Esophagus muscularis mucosa (tissue), 4 donors: Measurements from ENCODE around the gene CDH4. TPM values are rescaled to one million over a fixed set of nuclear protein-coding genes. Genes with fewer than 3 reads are reported as not detected.

Source experiments
- DNase-seq: peaks from one replicate; pipeline ENCODE4 v3.0.0-alpha.2; 2017; ENCODE audit errors: extremely low spot score
- H3K27ac ChIP-seq, 4 donors: fragments of 200-600 bp; sonication (generic); replicated peaks in 1 of 4; 1 replicate in 3 of 4; 2 replicates in 1 of 4; pipeline ENCODE4 v1.5.1; 2016 to 2019; ENCODE audit warnings: mild to moderate bottlenecking in 1 of 4
- H3K27me3 ChIP-seq, 4 donors: fragments of 200-600 bp; sonication (generic); one replicate each; pipeline versions ENCODE4 v1.5.1 to v1.6.0; 2016 to 2019
- H3K36me3 ChIP-seq, 4 donors: fragments of 200-600 bp; sonication (generic); one replicate each; pipeline ENCODE4 v1.5.1; 2016 to 2019
- H3K4me1 ChIP-seq, 4 donors: fragments of 200-600 bp; sonication (generic); one replicate each; pipeline ENCODE4 v1.5.1; 2016 to 2019
- H3K4me3 ChIP-seq, 4 donors: fragments of 200-600 bp; sonication (generic); 1 replicate in 2 of 4; 2 replicates in 2 of 4; pipeline ENCODE4 v1.5.1; 2016 to 2019; ENCODE audit warnings: mild to moderate bottlenecking in 4 of 4, moderate library complexity in 1 of 4
- H3K9me3 ChIP-seq, 4 donors: fragments of 200-600 bp; sonication (generic); 1 replicate in 3 of 4; 2 replicates in 1 of 4; pipeline ENCODE4 v1.5.1; 2016 to 2019
- CTCF ChIP-seq, 3 experiments: fragments of 200-600 bp in 2 of 3; fragments of 450-650 bp in 1 of 3; sonication (generic) in 2 of 3; IDR thresholded peaks; one replicate each; pipeline ENCODE4 v1.5.1; 2017 to 2019; ENCODE audit warnings: antibody characterized with exemption in 3 of 3, mild to moderate bottlenecking in 2 of 3, moderate library complexity in 1 of 3
- EP300 ChIP-seq: sonication (generic); formaldehyde crosslinking; IDR thresholded peaks from one replicate; pipeline ENCODE4 v1.6.1; 2017; ENCODE audit warnings: antibody characterized with exemption
- POLR2A ChIP-seq: fragments of 450-650 bp; IDR thresholded peaks from one replicate; pipeline ENCODE4 v1.6.1; 2017; ENCODE audit warnings: antibody characterized with exemption, moderate library complexity, mild to moderate bottlenecking, low read depth
- POLR2AphosphoS5 ChIP-seq, 2 donors: sonication (generic); formaldehyde crosslinking; IDR thresholded peaks; one replicate each; pipeline ENCODE4 v1.6.1; 2017; ENCODE audit warnings: antibody characterized with exemption in 2 of 2
- WGBS: methylation state at CpG from one replicate; pipeline ENCODE4 v1.1.5; 2018; 5-methylcytosine and 5-hydroxymethylcytosine counted together
- intact Hi-C: fragments of 100-400 bp; cut with DNase I; formaldehyde crosslinking; loops from one replicate; pipeline ENCODE4 v1.15.1; 2023
- total RNA-seq, 4 donors: library from RNA; depleted of rRNA; stranded (reverse); fragments of >200 nt; gene quantifications; one replicate each; pipeline versions ENCODE4 v1.1.0 to v1.2.1, GENCODE V29; 2016

Gene CDH4
- total RNA-seq, 4 donors from 2014 or later: 0.42 to 1.3 (median 0.48) TPM

DNA sequence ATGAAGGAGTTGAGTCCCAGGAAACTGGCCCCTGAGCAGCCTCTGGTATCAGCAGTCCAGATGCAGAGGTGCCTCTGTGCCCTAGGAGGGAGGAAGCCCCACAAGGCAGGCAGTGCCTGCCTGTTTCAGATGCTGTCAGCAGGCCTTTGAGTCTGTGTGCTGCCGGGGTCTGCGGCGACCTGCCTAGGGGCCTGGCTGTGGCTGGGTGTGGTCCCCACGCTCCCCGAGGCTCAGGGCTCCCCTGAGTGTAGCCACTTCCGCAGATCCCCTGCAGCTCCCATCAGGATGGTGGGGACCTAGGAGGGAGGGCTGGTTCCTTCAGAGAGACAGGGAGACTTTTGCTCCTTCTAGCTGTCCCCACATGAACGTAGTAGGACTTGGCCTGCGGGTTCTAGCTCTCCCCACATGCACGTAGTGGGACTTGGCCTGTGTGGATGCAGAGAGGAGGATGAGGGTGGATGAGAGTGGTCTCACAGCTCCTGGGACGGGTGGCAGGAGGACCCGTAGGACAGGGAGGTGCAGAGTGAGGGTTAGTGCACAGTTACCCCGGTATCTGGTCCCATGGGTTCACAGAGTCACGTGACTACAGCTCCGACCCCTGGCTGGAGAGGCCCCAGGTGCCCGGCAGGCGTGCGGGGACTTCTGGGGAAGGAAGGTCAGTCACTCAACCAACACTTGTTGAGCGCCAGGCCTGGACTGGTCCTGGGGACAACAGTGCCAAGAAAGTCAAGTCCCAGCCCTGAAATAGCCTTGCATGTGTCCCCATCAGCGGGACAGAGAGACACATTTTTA lies 41.0 kb downstream of the CDH4 start:
- intact Hi-C loops: no loop called here
- Histone ChIP-seq H3K9me3 (no peaks in the 10 kb centered on the region), H3K27me3 (peaks cover 0 to 7% (median 0%) of the 10 kb centered on the region in 4 donors), H3K36me3 (no peaks in the 10 kb centered on the region), H3K27ac (no peak overlapping the region), H3K4me3 (no peak overlapping the region), H3K4me1 (no peaks in the 10 kb centered on the region)
- no peak for TF ChIP-seq POLR2AphosphoS5 (IDR thresholded peaks at IDR 0.05)
- TF ChIP-seq CTCF (IDR thresholded peaks at IDR 0.05): no peak
- no peak for TF ChIP-seq EP300
- DNase-seq: no peak
- WGBS: 85% methylated on average over 13 of the region's 19 CpGs

DNA sequence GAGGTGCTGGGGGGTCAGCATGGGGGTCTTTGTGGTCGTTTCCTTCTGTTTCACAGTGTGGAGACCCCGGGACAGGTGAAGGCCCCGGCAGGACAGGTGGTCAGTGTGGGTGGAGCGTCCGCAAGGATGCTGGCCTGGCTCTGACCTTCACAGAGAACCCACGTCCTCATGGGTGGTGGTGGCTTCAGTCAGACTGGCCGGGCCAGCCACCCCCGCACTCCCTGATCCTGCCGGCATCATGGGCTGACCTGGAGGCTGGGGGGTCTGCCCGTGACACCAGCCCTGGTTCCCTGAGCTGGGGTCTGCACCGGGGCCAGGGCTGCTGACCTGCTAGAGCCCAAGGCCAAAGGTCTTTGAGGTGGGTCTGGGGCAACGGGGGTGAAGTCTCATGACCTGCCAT lies 41.9 kb downstream of the CDH4 start:
- intact Hi-C loops: no loop called here
- WGBS: 85% methylated on average over 10 of the region's 12 CpGs

GRCh38 chr20:61295249-61295648 lies 43.2 kb downstream of the CDH4 start:
- Histone ChIP-seq H3K4me1 (no peaks in the 10 kb centered on the region), H3K27me3 (no peaks in the 10 kb centered on the region), H3K4me3 (no peak overlapping the region), H3K27ac (no peak overlapping the region), H3K9me3 (no peaks in the 10 kb centered on the region), H3K36me3 (no peaks in the 10 kb centered on the region)
- intact Hi-C loops: no loop called here
- no peak for DNase-seq
- WGBS: 88% methylated on average over 13 of the region's 13 CpGs
- no peak for TF ChIP-seq EP300
- no peak for TF ChIP-seq POLR2A
- no peak for TF ChIP-seq CTCF (IDR thresholded peaks at IDR 0.05)
- no peak for TF ChIP-seq POLR2AphosphoS5 (IDR thresholded peaks at IDR 0.05)

More for the DNA sequence above, 41.9 kb downstream of the CDH4 start:
- Histone ChIP-seq H3K4me1 (no peaks in the 10 kb centered on the region), H3K36me3 (no peaks in the 10 kb centered on the region), H3K9me3 (no peaks in the 10 kb centered on the region), H3K27me3 (no peaks in the 10 kb centered on the region), H3K4me3 (no peak overlapping the region), H3K27ac (no peak overlapping the region)
- DNase-seq: no peak
- TF ChIP-seq CTCF (IDR thresholded peaks at IDR 0.05): no peak
- no peak for TF ChIP-seq EP300

GRCh38 chr20:61295682-61296628 lies 43.9 kb downstream of the CDH4 start:
- H3K9me3 ChIP-seq: no peaks in the 10 kb centered on the region
- intact Hi-C loops: no loop called here
- no peaks in the 10 kb centered on the region for H3K27me3 ChIP-seq
- H3K36me3 ChIP-seq: no peaks in the 10 kb centered on the region
- no peaks in the 10 kb centered on the region for H3K4me1 ChIP-seq
- no peak overlapping the region for H3K4me3 ChIP-seq
- DNase-seq: no peak
- no peak overlapping the region for H3K27ac ChIP-seq
- TF ChIP-seq EP300: no peak
- no peak for TF ChIP-seq POLR2A
- no peak for TF ChIP-seq POLR2AphosphoS5 (IDR thresholded peaks at IDR 0.05)
- no peak for TF ChIP-seq CTCF (IDR thresholded peaks at IDR 0.05)
- WGBS: 69% methylated on average over 28 of the region's 33 CpGs
